ENCODE measurements around the gene SLC22A12. TPM values are rescaled to one million over a fixed set of nuclear protein-coding genes. Genes with fewer than 3 reads are reported as not detected.

The SLC22A12 gene
- not detected for total RNA-seq

DNA sequence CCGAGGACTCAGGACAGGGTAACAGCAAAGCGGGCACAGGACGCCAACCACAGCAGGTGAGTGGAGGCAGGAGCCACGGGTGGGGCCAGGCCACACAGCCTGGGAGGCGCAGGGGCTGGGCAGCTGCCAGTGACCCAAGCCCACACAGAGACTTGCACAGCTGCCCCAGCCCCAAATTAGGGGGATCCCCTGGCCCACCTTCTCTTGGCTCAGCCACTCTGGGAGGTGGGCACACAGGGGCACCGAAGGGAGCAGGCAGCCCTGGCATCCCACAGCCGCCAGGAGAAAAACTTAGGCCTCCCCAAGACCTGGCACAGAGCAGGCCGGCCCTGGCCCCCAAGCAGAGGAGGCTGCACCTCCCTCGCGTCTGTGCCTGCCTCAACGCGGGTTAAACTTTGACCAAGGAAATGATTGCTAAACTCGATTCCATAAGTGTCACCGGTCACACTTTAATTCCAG is at the start of gene SLC22A12:
Gene SLC22A12, plus strand, starts transcription at position 458 of the 459 bp plus-strand sequence. CDS start 337 bp downstream, outside the sequence.
- Mint-ChIP-seq H3K4me3 (no peak within 1 kb of the TSS), H3K4me1 (ENCODE audit: low read depth) (no peaks in the 10 kb centered on the region), H3K36me3 (no peaks in the 10 kb centered on the region), H3K27ac (no peak within 1 kb of the TSS), H3K27me3 (peaks cover 11% of the 10 kb centered on the region), H3K9me3 (peaks cover 10% of the 10 kb centered on the region)
- intact Hi-C loops (cut with micrococcal nuclease) = no loop called here
- no peak for DNase-seq
- POLR2A ChIA-PET = no interaction called here
- CTCF ChIA-PET = no interaction called here

DNA sequence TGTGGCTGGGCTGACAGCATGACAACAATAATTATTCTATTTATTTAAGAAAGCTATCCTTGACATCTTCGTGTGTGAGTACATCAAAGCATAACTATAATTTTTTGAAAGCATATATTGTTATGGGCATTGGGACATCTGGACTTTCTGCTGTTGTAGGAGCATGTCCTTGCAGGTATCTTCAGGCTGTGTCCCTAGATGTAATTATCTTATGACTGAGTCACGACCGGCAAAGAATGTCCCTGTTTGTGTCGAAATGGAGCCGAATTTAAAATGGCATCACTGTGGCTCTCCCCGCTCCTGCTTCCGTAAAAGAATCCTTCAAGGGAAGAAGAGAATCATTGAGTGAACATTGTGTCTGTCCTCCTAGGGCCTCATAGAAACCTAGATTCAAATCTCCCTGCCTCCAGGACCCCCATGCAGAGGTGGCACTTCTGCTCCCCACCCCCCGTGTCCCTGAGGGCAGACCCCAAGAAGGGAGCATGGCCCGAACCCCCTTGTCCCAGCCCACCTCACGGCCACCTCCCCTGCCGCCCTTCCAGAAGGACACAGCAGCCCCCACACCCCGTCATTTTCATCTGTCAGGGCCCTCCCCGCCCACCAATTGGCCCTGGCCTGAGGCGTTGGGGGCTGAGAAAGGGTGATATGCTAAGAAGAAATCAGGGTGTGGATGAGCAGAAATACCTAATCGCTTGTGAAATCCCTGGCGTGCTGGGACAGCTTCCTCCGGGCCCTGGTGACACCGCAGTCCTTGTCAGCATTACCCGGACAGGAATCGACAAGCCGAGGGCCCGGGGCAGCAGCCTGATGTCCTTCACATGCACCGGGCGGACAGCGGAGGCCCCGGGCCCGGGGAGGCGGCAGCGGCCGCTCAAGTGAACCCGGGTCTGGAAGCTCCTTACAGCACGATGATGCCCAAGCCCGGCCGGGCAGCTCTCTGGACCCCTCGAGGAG is 48.6 kb upstream of the SLC22A12 start:
- no peaks in the 10 kb centered on the region for H3K4me1 Mint-ChIP-seq (ENCODE audit: low read depth)
- no peak overlapping the region for H3K4me3 Mint-ChIP-seq
- H3K9me3 Mint-ChIP-seq = no peaks in the 10 kb centered on the region
- peaks cover 28% of the 10 kb centered on the region for H3K27me3 Mint-ChIP-seq
- H3K36me3 Mint-ChIP-seq = no peaks in the 10 kb centered on the region
- POLR2A ChIA-PET = no interaction called here
- DNase-seq = no peak
- CTCF ChIA-PET = no interaction called here
- intact Hi-C loops (cut with micrococcal nuclease) = no loop called here
- no peak overlapping the region for H3K27ac Mint-ChIP-seq

DNA sequence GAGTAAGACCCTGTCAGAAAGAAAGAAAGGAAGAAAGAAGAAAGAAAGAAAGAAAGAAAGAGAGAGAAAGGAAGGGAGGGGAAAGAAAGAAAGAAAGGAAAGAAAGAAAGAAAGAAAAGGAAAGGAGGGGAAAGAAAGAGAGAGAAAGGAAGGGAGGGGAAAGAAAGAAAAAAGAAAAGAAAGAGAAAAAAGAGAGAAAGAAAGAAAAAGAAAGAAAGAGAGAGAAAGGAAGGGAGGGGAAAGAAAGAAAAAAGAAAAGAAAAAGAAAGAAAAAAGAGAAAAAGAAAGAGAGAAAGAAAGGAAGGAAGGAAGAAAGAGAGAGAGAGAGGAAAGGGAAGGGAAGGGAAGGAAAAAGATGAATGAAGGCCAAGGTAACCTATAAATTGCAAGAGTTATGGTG is 47.2 kb upstream of the SLC22A12 start:
- Mint-ChIP-seq H3K27me3 (peaks cover 22% of the 10 kb centered on the region), H3K4me1 (ENCODE audit: low read depth) (no peaks in the 10 kb centered on the region), H3K4me3 (no peak overlapping the region), H3K36me3 (no peaks in the 10 kb centered on the region), H3K27ac (no peak overlapping the region), H3K9me3 (no peaks in the 10 kb centered on the region)
- CTCF ChIA-PET = no interaction called here
- DNase-seq = no peak
- intact Hi-C loops (cut with micrococcal nuclease) = no loop called here
- POLR2A ChIA-PET = no interaction called here

DNA sequence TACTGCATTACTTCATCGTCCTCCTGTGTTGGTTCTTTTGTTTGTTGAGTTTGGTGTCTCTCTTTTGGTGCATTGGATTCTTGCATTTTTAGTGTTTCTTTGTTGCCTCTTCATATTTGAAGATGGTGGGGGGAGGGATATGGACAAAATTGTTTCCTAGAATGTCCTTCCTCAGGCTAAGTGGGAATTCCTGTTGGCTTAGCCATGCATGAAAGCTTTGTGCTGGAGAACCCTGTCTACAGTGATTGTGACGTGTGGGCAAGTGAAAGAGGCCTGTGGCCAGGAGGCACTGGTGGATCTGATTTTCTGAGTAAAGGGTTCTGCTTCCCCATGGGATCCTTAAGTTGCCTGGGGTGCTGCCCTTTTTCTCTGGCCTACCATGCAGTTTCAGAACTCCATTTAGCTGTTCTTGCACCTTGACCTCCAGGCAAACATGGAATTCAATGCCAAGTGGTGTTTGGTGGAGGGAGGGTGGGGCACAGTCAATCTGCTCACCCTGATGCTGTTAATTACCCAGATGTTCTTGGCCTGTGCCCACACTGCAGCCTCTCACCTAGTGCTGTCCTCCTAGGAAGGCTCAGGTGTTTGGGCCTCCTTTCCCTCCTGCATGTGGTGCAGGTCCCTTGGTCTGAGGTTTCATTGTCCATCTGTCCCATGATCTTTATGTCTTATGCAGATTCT is 46.3 kb upstream of the SLC22A12 start:
- intact Hi-C loops (cut with micrococcal nuclease) = no loop called here
- CTCF ChIA-PET = no interaction called here
- H3K4me3 Mint-ChIP-seq = no peak overlapping the region

DNA sequence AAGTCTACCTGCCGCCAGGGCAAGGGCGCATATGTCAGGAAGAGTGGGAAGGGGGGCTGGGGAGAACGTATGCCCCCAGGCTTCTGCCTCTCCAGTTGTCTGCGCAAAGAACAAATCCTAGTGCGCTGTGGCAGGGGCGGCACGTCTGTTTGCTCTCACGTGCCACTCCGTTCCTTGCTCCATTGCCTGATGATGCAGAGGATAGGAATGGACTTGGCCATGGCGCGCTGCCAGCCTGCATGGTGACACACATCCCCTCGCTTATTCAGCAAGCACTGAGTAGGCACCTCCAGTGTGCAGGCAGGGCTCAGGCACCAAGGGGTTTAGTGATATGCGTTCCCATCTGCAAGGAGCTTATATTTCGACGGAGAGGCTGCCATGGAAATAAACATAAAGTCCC is 45.4 kb upstream of the SLC22A12 start:
- DNase-seq = no peak
- Mint-ChIP-seq H3K27ac (no peak overlapping the region), H3K4me3 (no peak overlapping the region), H3K27me3 (peaks cover 12% of the 10 kb centered on the region), H3K36me3 (no peaks in the 10 kb centered on the region), H3K9me3 (no peaks in the 10 kb centered on the region), H3K4me1 (ENCODE audit: low read depth) (no peaks in the 10 kb centered on the region)
- intact Hi-C loops (cut with micrococcal nuclease) = no loop called here
- POLR2A ChIA-PET = no interaction called here
- CTCF ChIA-PET = interaction anchor here (1.6 kb wide), 1 partner anchor 96 kb away, joined by 4 read pairs; no protein-coding TSS in a partner anchor

More for the DNA sequence above, 46.3 kb upstream of the SLC22A12 start:
- Mint-ChIP-seq H3K36me3 (no peaks in the 10 kb centered on the region), H3K27me3 (peaks cover 16% of the 10 kb centered on the region), H3K9me3 (no peaks in the 10 kb centered on the region), H3K27ac (no peak overlapping the region), H3K4me1 (ENCODE audit: low read depth) (no peaks in the 10 kb centered on the region)
- DNase-seq = no peak
- POLR2A ChIA-PET = no interaction called here

DNA sequence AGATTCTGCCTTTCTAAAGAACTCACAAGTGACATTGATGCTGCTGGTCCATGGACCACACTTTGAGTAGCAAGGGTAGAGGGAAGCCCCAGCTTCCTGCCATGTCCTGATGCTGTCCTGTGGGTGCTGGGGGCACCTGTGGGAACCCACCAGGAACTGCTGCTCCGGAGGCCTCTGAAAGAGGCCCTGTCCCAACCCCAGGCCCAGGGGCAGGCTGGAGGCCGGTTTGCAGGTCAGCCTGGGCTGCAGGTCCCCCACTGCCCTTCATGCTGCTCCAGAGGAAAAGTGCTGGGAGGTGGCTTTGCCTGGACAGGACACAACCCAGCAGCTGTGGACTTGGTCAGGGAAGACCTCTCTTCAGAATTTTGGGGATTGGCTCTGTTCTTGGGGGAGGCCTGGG is 44.8 kb upstream of the SLC22A12 start:
- DNase-seq = no peak
- H3K4me1 Mint-ChIP-seq (ENCODE audit: low read depth) = no peaks in the 10 kb centered on the region
- peaks cover 12% of the 10 kb centered on the region for H3K27me3 Mint-ChIP-seq
- ChIA-PET POLR2A (no interaction called here), CTCF (interaction anchor here (1.6 kb wide), 1 partner anchor 97 kb away, joined by 4 read pairs; no protein-coding TSS in a partner anchor)
- no peaks in the 10 kb centered on the region for H3K9me3 Mint-ChIP-seq
- intact Hi-C loops (cut with micrococcal nuclease) = no loop called here
- H3K27ac Mint-ChIP-seq = no peak overlapping the region
- no peaks in the 10 kb centered on the region for H3K36me3 Mint-ChIP-seq
- no peak overlapping the region for H3K4me3 Mint-ChIP-seq

DNA sequence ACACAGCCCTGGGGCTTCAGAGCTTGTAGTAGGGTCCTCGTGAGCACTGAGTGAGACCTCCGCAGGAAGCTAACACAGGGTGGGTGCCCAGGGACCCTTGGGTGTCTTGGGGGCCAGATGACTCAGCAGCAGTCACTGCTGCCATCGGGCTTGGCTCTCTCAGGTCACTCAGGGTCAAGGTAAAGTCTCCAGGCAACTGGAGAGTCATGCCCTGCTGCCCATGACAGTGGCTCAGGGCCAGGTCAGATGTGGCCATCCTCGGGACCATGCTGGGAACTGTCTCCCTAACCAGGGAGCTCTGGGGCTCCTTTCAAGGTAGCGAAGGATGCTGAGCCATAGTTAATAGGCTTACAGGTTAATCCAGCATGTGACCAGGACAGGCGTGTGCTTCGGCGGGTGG is 44.4 kb upstream of the SLC22A12 start:
- DNase-seq = no peak
- Mint-ChIP-seq H3K4me1 (ENCODE audit: low read depth) (no peaks in the 10 kb centered on the region), H3K27ac (no peak overlapping the region), H3K9me3 (no peaks in the 10 kb centered on the region), H3K27me3 (peaks cover 10% of the 10 kb centered on the region), H3K36me3 (no peaks in the 10 kb centered on the region), H3K4me3 (no peak overlapping the region)
- intact Hi-C loops (cut with micrococcal nuclease) = no loop called here
- ChIA-PET CTCF (interaction anchor here (1.6 kb wide), 1 partner anchor 97 kb away, joined by 4 read pairs; no protein-coding TSS in a partner anchor), POLR2A (no interaction called here)

DNA sequence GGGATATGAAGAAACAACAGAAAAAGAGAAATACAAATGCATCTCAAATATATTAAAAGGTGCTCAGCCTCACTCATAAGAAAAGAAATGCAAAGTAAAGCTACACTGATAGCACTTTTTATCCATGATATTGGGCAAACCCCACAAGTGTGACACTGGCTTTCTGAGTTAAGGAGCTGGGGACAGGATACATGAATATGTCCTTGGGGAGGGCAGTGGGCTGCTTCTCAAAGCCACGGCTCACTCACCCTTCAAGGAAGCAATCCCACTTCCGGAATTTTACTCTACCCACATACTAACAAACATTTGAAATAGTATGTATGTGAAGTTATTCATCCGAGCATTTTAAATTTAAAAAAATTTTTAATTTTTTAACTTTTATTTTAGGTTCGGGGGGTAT is 41.1 kb upstream of the SLC22A12 start:
- CTCF ChIA-PET = interaction anchor here (0.9 to 1.2 kb wide), 2 partner anchors 101 to 139 kb away, joined by 3 read pairs; no protein-coding TSS in a partner anchor
- no peaks in the 10 kb centered on the region for H3K4me1 Mint-ChIP-seq (ENCODE audit: low read depth)
- H3K4me3 Mint-ChIP-seq = no peak overlapping the region
- DNase-seq = no peak
- H3K27ac Mint-ChIP-seq = no peak overlapping the region
- H3K9me3 Mint-ChIP-seq = no peaks in the 10 kb centered on the region
- intact Hi-C loops (cut with micrococcal nuclease) = no loop called here
- peaks cover 10% of the 10 kb centered on the region for H3K27me3 Mint-ChIP-seq
- POLR2A ChIA-PET = no interaction called here
- H3K36me3 Mint-ChIP-seq = no peaks in the 10 kb centered on the region

DNA sequence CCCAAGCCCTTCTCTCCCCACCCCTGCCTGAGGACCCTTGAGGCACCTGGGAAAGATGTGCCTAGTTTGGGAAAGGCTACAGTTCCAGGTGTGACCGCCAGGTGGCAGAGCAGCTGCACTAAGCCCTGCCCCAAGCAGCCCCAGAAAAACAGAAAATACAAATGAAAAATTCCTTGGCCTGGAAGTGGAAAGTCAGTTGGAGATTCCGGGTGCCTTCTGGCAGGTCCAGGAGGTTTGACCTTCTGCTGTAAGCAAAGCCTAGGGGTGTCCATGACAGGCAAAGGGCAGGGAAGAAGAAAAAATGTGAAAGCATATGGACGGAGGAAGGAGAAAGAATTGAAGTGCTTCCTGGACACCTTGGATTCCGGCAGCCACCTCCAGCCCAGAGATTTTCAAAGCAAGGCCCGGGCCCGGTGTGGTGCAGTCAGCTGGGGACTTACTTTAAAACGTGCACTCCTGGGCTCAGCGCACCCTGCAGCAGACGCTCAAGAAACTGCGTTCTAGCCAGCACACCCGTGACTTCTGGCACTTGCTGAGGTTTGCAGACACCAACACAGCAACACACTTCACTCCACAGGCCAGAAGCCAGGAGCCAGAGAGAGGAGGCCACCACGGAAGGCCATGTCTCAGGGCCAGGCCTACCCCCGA is 37.3 kb upstream of the SLC22A12 start:
- peak; percentile 63 for DNase-seq
- H3K4me1 Mint-ChIP-seq (ENCODE audit: low read depth) = no peaks in the 10 kb centered on the region
- intact Hi-C loops (cut with micrococcal nuclease) = loop anchor here (1.0 kb wide), 2 partner anchors 96 to 100 kb away; no protein-coding TSS in a partner anchor
- ChIA-PET POLR2A (no interaction called here), CTCF (interaction anchor here (1.0 kb wide), 1 partner anchor 28 kb away, joined by 3 read pairs; no protein-coding TSS in a partner anchor)
- no peaks in the 10 kb centered on the region for H3K9me3 Mint-ChIP-seq
- H3K27ac Mint-ChIP-seq = no peak overlapping the region
- H3K27me3 Mint-ChIP-seq = peaks cover 2% of the 10 kb centered on the region
- H3K4me3 Mint-ChIP-seq = no peak overlapping the region
- H3K36me3 Mint-ChIP-seq = no peaks in the 10 kb centered on the region

DNA sequence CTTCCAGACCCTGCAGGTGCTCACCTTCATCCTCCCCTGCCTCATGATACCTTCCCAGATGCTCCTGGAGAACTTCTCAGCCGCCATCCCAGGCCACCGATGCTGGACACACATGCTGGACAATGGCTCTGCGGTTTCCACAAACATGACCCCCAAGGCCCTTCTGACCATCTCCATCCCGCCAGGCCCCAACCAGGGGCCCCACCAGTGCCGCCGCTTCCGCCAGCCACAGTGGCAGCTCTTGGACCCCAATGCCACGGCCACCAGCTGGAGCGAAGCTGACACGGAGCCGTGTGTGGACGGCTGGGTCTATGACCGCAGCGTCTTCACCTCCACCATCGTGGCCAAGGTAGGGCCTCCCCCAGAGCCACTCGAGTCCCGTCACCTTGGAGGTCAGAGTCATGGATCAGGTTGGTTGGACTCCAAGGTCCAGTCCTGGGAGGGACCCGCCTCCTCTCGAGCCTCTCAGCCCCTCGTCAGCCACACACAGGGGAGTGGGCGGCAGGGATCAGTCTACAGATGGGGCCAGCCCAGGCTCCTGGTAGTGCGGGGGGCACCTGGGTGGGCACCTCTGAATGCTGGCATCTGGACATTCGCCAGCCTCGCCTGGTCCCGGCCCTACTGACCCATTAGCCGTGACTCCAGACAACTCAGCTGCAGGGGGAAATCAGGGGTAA is 34.8 kb upstream of the SLC22A12 start:
- ChIA-PET POLR2A (no interaction called here), CTCF (no interaction called here)
- intact Hi-C loops (cut with micrococcal nuclease) = no loop called here
- Mint-ChIP-seq H3K4me1 (ENCODE audit: low read depth) (no peaks in the 10 kb centered on the region), H3K9me3 (no peaks in the 10 kb centered on the region), H3K36me3 (no peaks in the 10 kb centered on the region), H3K4me3 (no peak overlapping the region), H3K27ac (no peak overlapping the region), H3K27me3 (peaks cover 6% of the 10 kb centered on the region)
- DNase-seq = no peak

DNA sequence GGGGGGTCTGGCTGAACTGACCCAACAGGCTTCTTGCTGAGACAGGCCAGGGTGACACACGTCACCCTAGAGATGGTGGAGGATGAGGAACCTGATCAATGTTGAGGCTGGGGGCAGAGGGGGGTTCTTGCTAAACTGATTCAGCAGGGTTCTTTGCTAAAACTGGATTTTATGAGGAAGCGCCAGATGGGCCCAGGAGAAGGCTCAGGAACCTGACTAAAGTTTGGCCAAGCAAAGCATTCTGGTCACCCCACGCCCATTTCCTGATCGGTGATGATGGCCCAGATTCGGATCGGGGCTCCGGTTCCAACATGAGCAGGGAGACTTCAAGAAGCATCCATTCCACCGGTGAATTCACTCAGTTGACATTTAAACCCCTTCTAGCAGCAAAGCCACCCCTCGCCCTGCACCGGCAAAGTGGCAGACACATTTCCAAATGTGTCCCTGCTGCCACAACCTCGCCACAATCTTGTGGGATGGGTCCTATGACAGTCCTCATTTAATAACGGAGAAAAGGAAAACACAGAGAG is 34.2 kb upstream of the SLC22A12 start:
- Mint-ChIP-seq H3K27ac (no peak overlapping the region), H3K4me1 (ENCODE audit: low read depth) (no peaks in the 10 kb centered on the region), H3K36me3 (no peaks in the 10 kb centered on the region), H3K4me3 (no peak overlapping the region), H3K27me3 (peaks cover 6% of the 10 kb centered on the region), H3K9me3 (no peaks in the 10 kb centered on the region)
- intact Hi-C loops (cut with micrococcal nuclease) = no loop called here
- POLR2A ChIA-PET = no interaction called here
- no peak for DNase-seq
- CTCF ChIA-PET = no interaction called here
